MCF 10A (cell line): ENCODE data around the gene AUH. TPM values are rescaled to one million over a fixed set of nuclear protein-coding genes. Genes with fewer than 3 reads are reported as not detected.

Experiments used
- BruUV-seq: library from RNA; stranded (reverse); fragments of 400-500 nt; replicated peaks from 2 replicates; lab custom pipeline; 2021; lab: Mats Ljungman, UMichigan
- CTCF ChIA-PET: fragments of 300-600 bp; sonication (Branson Sonifier 250); formaldehyde crosslinking; extraction: SDS; loops from one replicate; lab custom pipeline; 2021; ENCODE audit warnings: antibody characterized with exemption, inconsistent platforms; lab: Yijun Ruan, JAX
- POLR2A ChIA-PET: fragments of 300-600, 350-650 bp; sonication (Branson Sonifier 250); formaldehyde crosslinking; extraction: SDS; loops from one replicate; lab custom pipeline; 2020; ENCODE audit warnings: antibody characterized with exemption, inconsistent platforms; lab: Yijun Ruan, JAX
- DNase-seq: peaks from one replicate; pipeline ENCODE4 v3.0.0-alpha.2; 2018; ENCODE audit not compliant: unreplicated experiment
- H3K27ac Mint-ChIP-seq: one replicate; pipeline ENCODE4 v1.8.0; 2022; ENCODE audit warnings: mild to moderate bottlenecking, low read depth, mixed read lengths; ENCODE audit not compliant: unreplicated experiment
- H3K27me3 Mint-ChIP-seq: one replicate; pipeline ENCODE4 v1.8.0; 2022; ENCODE audit warnings: mixed read lengths; ENCODE audit not compliant: insufficient read depth, unreplicated experiment
- H3K36me3 Mint-ChIP-seq: one replicate; pipeline ENCODE4 v1.8.0; 2022; ENCODE audit warnings: mild to moderate bottlenecking, moderate library complexity, mixed read lengths; ENCODE audit not compliant: insufficient read depth, unreplicated experiment
- H3K4me1 Mint-ChIP-seq: one replicate; pipeline ENCODE4 v1.8.0; 2022; ENCODE audit warnings: mixed read lengths; ENCODE audit not compliant: insufficient read depth, unreplicated experiment
- H3K4me3 Mint-ChIP-seq: one replicate; pipeline ENCODE4 v1.8.0; 2022; ENCODE audit warnings: mild to moderate bottlenecking, moderate library complexity, mixed read lengths; ENCODE audit not compliant: unreplicated experiment
- H3K9me3 Mint-ChIP-seq: one replicate; pipeline ENCODE4 v1.8.0; 2022; ENCODE audit warnings: mixed read lengths; ENCODE audit not compliant: unreplicated experiment
- CTCF ChIP-seq: fragments of 200-600 bp; IDR thresholded peaks from one replicate; pipeline ENCODE4 v1.8.0; 2022; ENCODE audit warnings: antibody characterized with exemption, mild to moderate bottlenecking; ENCODE audit not compliant: unreplicated experiment
- intact Hi-C: fragments of 100-400 bp; cut with micrococcal nuclease; formaldehyde crosslinking; loops from 2 replicates; pipeline ENCODE4 v1.14.1; 2022
- total RNA-seq: library from RNA; stranded (reverse); gene quantifications from 2 replicates; pipeline ENCODE4 v1.2.3, GENCODE V29; 2022

AUH gene
- total RNA-seq, 1 experiment from 2014 or later: 20.9 TPM

- no peak for DNase-seq
- ChIA-PET CTCF (no interaction called here), POLR2A (no interaction called here)
- no TSS peak for BruUV-seq
- intact Hi-C loops: no loop called here
- H3K9me3 Mint-ChIP-seq: no peaks in the 10 kb centered on the region
- H3K4me3 Mint-ChIP-seq: no peak overlapping the region
- no peak for TF ChIP-seq CTCF
- H3K27ac Mint-ChIP-seq: no peak overlapping the region
- H3K27me3 Mint-ChIP-seq: no peaks in the 10 kb centered on the region
- peaks cover 21% of the 10 kb centered on the region for H3K36me3 Mint-ChIP-seq
- H3K4me1 Mint-ChIP-seq: no peaks in the 10 kb centered on the region
Observed at GRCh38 chr9:91220021-91220420, 141.7 kb downstream of the AUH start.

- no peak overlapping the region for H3K4me3 Mint-ChIP-seq
- peaks cover 2% of the 10 kb centered on the region for H3K4me1 Mint-ChIP-seq
- H3K27ac Mint-ChIP-seq: no peak overlapping the region
- no peaks in the 10 kb centered on the region for H3K9me3 Mint-ChIP-seq
- no peaks in the 10 kb centered on the region for H3K27me3 Mint-ChIP-seq
- no peak for TF ChIP-seq CTCF
- CTCF ChIA-PET: interaction anchor here (0.8 kb wide), 1 partner anchor 148 kb away, joined by 3 read pairs; no protein-coding TSS in a partner anchor
- intact Hi-C loops: no loop called here
- POLR2A ChIA-PET: interaction anchor here (1.0 kb wide), 1 partner anchor 12 kb away, joined by 3 read pairs; no protein-coding TSS in a partner anchor
- no TSS peak for BruUV-seq
- no peak for DNase-seq
- peaks cover 21% of the 10 kb centered on the region for H3K36me3 Mint-ChIP-seq
Observed at GRCh38 chr9:91219557-91219956, 142.2 kb downstream of the AUH start.

GRCh38 chr9:91217388-91217787, 144.3 kb downstream of the AUH start:
- Mint-ChIP-seq H3K9me3 (no peaks in the 10 kb centered on the region), H3K27me3 (no peaks in the 10 kb centered on the region), H3K4me3 (no peak overlapping the region), H3K4me1 (peaks cover 6% of the 10 kb centered on the region), H3K27ac (no peak overlapping the region), H3K36me3 (peaks cover 21% of the 10 kb centered on the region)
- ChIA-PET CTCF (interaction anchor here (0.9 kb wide), 1 partner anchor 118 kb away, joined by 3 read pairs; no protein-coding TSS in a partner anchor), POLR2A (no interaction called here)
- intact Hi-C loops: no loop called here
- DNase-seq: no peak
- no TSS peak for BruUV-seq
- no peak for TF ChIP-seq CTCF

GRCh38 chr9:91214867-91215266, 146.9 kb downstream of the AUH start:
- BruUV-seq: no TSS peak
- Mint-ChIP-seq H3K4me3 (no peak overlapping the region), H3K36me3 (peaks cover 21% of the 10 kb centered on the region), H3K27me3 (no peaks in the 10 kb centered on the region), H3K4me1 (peaks cover 6% of the 10 kb centered on the region), H3K9me3 (no peaks in the 10 kb centered on the region), H3K27ac (no peak overlapping the region)
- DNase-seq: no peak
- intact Hi-C loops: no loop called here
- no peak for TF ChIP-seq CTCF
- CTCF ChIA-PET: no interaction called here
- POLR2A ChIA-PET: no interaction called here
